ENCODE measurements around the gene COG2. TPM values are rescaled to one million over a fixed set of nuclear protein-coding genes. Genes with fewer than 3 reads are reported as not detected.
A peak's percentile ranks its signal among the peaks of the same experiment; 100 is the strongest.

Gene COG2
- total and polyA plus RNA-seq, 2 of the 13 experiments (the other 11 are each of a cell fraction or from before 2014, with no cell fraction given): 16.8 to 36.3 TPM

- TF ChIP-seq PRDM10 (CRISPR knock-in tag; IDR thresholded peaks at IDR 0.05; ENCODE audit: low read depth) (peak; percentile 78; the same call in 1 of the 2 replicates), KAT7 (CRISPR knock-in tag; IDR thresholded peaks at IDR 0.05; ENCODE audit: borderline replicate concordance) (peak; percentile 70; the same call in 1 of the 2 replicates), ZNF549 (CRISPR knock-in tag; IDR thresholded peaks at IDR 0.05) (no peak; the same call in 1 of the 2 replicates), NONO (IDR thresholded peaks at IDR 0.05) (no peak), NONO (CRISPR knock-in tag; conservative IDR thresholded peaks at IDR 0.05) (peak; percentile 79), CCDC6 (CRISPR knock-in tag; IDR thresholded peaks at IDR 0.05) (peak; percentile 96), HOXA7 (CRISPR knock-in tag; IDR thresholded peaks at IDR 0.05) (no peak), MBNL3 (CRISPR knock-in tag; conservative IDR thresholded peaks at IDR 0.05) (no peak), ADNP (CRISPR knock-in tag; IDR thresholded peaks at IDR 0.05) (no peak), ZNF232 (CRISPR knock-in tag; IDR thresholded peaks at IDR 0.05; ENCODE audit: borderline replicate concordance) (peak; percentile 97), ZNF558 (CRISPR knock-in tag; IDR thresholded peaks at IDR 0.05; ENCODE audit: borderline replicate concordance) (peak; percentile 97), BCLAF1 (IDR thresholded peaks at IDR 0.05) (no peak), ZNF850 (CRISPR knock-in tag; conservative IDR thresholded peaks at IDR 0.05) (no peak), ZBTB34 (CRISPR knock-in tag; IDR thresholded peaks at IDR 0.05) (peak; percentile 96), HNF1B (CRISPR knock-in tag; IDR thresholded peaks at IDR 0.05) (peak; percentile 91), FIP1L1 (IDR thresholded peaks at IDR 0.05; ENCODE audit: borderline replicate concordance, insufficient read depth, low read depth, low read length) (no peak), MYC (CRISPR knock-in tag; IDR thresholded peaks at IDR 0.05; ENCODE audit: borderline replicate concordance) (peak; percentile 99), IKZF4 (CRISPR knock-in tag; IDR thresholded peaks at IDR 0.05; ENCODE audit: borderline replicate concordance, low read depth, not compliant biosample characterization) (peak; percentile 70), NCOR1 (IDR thresholded peaks at IDR 0.05; ENCODE audit: borderline replicate concordance, low read length) (peak; percentile 71; the same call in 1 of the 2 replicates), IKZF1 (IDR thresholded peaks at IDR 0.05) (no peak)
Observed at GRCh38 chr1:230702934-230703678, 60.8 kb downstream of the COG2 start (continued).
